Stimulated activated CD4-positive, alpha-beta T cell treated with anti-CD3 and anti-CD28 coated beads, Interleukin-1b, Interleukin-23, amount 100 ng/mL, for 1 hour (primary cell): ENCODE data around the gene ARHGEF7.

Source experiments
- DNase-seq, 2 donors: peaks; one replicate each; pipeline ENCODE4 v3.0.0-alpha.2; 2020; ENCODE audit warnings: low read depth in 2 of 2

Gene ARHGEF7

DNA sequence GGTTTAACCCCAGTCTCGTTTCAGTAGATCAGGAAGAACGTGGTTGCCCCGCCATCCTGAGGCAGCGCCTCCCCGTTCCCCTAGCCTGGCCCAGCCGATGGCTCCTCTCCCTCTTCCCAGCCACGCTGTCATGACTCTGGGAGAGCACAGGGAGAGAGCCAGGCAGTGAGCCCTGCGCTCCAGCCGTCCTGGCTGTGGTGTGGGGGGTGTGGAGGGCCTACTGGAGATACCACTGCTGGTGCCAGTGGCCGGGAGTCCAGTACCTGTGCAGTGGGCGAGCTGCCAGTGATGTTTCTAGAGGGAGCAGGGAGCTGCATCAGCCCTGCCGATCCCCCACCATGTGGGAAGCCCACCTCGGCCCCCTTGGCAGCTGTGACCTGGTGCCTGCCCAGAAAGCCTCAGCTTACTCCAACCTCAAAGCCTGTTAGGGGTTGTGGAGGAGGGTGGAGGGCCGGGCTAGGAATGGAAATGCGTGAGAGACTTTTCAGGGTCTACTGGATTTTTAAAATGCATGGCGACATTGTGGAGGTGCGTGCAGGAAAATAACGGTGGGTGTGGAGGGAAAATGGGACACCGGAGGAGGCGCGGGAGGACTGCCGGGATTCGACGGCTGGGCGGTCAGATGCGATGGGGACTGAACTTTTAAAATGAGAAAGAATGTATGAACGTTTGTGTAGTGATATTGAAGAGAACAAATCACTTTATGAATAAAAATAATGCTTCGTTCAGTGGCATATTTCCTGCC is 210.2 kb downstream of the ARHGEF7 start:
- no peak for DNase-seq

DNA sequence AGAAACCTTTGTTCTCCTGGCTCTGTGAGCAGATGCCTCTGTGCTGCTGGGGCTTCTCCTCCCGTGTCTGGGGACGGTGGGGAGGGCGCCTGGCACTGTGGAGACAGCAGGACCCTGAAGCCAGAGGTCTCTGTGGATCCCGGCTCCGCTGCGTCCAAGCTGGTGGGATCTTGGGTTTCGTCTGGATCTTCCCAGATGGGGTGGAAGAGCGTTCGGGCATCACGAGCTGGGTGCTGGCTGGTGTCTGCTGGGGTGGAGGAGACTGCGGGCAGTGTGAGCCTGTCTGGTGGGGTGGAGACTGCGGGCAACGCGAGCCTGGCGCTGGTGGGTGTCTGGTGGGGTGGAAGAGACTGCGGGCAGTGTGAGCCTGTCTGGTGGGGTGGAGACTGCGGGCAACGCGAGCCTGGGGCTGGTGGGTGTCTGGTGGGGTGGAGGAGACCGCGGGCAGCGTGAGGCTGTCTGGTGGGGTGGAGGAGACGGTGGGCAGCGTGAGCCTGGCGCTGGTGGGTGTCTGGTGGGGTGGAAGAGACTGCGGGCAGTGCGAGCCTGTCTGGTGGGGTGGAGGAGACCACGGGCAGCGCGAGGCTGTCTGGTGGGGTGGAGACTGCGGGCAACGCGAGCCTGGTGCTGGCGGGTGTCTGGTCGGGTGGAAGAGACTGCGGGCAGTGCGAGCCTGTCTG is 211.0 kb downstream of the ARHGEF7 start:
- DNase-seq = no peak

DNA sequence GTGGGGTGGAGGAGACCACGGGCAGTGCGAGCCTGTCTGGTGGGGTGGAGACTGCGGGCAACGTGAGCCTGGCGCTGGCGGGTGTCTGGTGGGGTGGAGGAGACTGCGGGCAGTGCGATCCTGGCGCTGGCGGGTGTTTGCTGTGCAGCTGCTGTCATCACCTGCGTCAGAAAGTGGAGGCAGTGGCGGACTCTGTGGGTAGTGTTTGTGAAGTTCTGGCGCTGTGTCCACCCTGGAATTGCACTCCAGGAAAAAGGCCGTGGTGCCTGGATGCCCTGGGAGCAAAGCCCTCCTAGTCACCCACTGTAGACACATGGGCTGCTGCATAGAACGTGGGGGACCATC is 211.5 kb downstream of the ARHGEF7 start:
- DNase-seq = no peak

DNA sequence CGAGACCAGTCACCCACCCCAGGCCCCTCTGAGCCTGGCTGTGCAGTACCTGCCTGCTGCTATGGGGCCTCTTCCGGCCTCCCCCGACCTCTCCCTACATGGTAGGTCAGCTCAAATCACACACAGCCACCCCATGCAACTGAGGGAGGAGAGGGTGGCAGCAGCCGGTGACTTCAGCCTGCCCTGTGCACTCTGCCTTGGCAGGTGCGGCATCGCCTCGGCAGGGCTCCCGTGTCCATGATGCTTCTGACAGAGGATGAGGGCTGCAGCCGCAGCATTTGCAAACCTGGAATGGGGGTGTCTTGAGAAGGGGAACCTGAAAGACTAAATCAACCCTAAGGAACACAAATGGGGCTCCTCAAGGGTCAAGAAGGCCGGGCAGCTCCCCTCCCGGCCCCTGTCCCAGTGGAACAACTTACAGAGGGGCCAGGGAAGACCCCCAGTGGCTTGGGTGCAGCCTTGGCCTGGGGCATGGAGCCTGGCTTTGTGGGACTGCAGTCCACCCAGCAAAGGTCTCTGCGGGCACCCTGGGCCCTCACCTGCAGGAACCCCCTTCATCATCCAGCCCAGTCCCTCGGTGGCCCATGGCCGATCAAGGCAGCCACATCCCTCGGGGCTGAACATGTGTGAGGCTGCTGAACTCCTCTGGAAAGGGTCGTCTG is 212.0 kb downstream of the ARHGEF7 start:
- no peak for DNase-seq

DNA sequence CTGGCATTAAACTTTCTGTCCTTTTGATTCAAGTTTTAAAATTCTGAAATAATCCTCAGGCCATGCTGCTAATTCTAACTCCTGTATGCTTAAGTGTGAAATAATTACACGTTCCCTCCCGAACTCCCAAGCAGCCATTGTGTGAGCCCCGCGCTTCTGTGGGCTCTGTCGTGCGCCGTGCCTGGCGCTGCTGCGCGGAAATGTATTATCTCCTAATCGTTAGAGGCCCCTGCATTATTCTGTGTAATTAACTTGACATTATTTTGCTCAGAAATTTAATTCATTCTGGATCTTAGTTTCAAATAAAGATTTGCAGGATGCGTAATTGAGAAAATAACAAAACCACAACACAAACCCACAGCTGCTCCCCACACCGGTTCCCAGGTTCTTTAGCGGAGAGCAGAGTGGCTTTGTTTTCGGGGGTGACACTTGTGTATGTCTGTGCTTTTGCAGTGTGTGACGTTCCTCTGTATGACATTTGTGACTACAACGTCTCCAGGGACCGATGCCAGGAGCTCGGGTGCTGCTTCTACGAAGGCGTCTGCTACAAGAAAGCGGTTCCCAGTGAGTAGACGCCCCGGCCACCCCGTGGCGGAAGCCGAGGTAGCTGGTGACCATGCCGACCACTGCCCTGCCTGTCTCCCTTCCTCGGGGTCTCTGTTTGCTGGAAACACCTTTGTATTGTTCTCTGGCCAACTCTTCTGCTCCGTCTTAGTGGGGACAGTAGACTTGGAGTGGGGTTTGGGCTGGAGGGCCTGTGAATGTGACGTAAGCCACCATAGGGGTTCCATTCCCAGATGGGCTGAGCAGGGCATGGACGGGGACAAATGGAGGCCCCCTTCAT is 212.8 kb downstream of the ARHGEF7 start:
- no peak for DNase-seq

DNA sequence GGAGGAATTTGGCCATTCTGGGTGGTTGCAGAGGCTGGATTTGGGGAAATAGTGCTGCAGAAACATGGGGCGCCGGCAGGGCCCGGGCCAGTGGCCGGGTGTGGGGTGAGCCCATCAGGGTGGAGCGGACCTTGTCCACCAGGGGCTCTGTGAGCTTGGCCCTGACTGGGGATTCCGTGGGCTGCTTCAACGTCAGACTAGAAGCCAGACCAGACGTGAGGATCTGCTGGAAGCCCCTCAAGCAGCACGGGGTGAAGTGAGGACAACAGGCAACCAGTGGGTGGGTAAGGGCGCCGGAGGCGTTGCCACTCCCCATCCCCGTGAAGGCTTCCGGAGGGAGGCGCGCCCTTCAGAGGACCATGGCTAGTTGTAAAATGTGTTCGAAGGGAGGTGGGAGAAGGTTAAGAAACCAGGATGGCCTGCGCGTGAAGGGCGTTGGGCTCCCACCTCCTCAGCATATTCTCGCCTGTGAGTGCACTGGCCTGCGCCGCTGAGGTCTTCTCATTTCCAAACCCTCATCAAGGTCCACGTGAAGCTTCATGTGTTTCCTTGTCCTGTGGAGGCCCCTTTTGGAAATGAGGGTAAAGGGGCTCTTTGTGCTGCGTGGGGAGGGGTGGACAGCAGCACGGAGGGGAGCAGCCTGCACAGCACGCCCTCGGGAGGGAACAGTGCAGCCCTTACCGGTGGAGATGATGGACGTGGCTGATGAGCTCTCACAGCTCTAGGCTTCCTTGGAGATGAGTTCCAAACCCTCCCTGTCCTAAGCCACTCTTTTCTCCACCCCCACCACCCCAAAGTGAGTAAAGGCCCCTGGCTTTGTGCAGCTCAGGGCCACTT is 213.7 kb downstream of the ARHGEF7 start:
- DNase-seq = no peak

DNA sequence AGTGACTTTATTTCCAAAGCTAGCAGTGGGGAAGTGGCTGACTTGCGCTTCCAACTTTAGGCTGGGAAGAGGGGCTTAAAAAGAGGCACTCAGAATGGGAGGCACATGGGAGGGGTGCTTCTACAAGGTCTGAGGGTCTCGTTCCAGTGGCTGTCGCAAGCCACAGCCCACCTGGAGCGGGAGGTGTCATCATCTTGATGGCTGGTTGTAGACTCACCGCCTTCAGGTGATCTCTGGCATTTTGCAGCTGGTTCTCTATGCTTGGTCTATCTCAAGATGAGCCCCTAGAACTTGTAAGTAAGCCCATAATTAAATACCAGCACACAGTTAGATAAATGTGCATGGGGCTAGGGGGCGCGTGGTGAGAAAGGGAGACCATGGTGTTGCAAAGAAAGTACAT is 214.5 kb downstream of the ARHGEF7 start:
- no peak for DNase-seq

DNA sequence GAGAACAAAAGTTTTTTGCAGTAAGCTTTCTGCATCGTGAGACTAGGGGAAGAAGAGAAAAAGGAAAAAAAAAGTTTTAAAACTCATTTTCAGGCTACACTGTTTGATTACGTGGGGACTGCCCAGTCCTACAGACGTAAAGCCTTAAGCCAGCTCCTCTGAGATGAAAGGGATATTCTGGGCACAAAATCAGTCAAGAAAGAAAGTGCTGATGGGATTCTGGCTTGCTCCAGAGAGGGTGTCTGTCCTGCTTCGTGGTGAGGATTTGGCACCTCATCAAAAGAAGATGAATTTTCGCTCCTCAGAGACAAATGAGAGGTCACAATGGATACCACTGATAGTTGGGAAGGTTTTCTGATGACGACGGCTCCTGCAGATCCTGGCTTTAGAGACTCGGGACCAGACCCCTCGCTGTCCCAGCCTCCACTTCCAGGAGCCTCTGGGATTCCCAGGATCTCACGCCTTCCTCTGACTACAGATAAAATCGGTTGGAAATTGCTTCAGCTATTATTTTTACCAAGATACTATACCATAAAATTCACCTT is 215.0 kb downstream of the ARHGEF7 start:
- DNase-seq = no peak

DNA sequence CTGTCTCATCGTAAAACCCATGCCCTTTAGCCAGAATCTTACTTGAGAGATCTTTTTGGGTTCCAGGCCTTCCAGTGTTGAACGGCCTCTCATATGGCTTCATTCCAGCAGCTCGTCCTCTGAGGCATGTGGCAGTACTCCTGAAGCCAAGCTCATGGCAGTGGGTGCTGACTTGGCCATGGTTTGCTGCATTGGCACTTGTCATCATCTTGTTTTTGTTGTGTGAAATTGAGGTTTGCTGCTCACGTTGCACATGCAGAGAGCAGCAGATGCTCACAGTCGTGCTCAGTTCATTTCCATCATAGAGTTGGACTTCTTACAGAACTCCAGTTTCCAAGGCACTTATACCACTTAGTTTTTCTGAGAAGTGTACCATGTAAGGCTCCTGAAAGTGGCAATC is 220.2 kb downstream of the ARHGEF7 start:
- no peak for DNase-seq

DNA sequence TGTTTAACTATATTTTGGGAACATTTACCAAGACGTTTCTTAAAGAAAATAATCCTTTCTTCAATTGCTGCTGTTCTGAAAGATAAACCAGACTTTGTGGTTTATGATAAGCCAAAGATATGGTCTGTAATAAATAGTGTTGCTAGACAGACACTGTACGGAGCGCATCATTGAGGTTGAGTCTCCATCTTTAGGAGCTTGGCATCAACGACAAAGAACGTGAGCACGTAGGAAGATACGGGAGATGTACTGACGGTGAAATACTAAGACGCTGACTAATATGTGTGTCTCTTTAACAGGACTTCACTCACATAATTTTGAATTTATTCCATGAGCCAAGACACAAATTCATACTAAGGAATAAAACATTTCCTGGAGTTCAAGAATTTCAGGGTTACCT is 221.6 kb downstream of the ARHGEF7 start:
- no peak for DNase-seq

DNA sequence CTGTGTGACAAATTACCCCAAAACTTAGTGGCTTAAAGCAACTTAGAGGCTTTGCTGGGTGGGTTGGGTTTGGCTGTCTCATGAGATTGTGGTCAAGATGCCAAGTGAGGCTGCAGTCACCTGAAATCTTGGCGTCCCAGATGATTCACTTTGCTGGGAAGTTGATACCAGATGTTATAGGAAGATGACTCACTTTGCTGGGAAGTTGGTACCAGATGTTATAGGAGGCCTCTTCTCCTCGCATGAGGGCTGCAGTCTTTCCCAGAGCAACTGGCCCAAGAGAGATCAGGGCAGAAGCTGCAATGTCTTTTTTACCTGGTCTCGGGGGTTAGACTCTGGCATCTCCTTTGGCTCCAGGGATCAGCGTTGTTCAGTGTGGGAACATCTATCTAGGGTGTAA is 222.1 kb downstream of the ARHGEF7 start:
- no peak for DNase-seq

DNA sequence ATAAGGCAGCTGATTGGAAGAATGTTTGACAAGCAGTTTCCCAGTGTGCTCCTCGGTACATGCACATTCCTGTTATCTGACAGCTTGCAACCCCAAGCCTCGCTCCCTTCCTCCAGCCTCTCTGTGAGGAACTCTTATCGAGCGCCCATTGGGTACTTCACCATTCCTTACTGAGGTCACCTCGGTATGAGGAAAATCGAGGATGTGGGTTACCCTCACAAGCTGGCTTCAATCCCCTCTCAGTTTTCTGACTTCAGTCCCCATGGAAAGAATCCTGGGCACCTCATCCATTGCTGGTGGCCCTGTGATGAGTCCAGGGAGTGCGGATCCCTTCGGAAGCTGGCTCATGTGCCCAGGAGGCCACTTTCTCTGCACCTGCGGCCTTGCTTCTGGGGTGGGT is 222.6 kb downstream of the ARHGEF7 start:
- no peak for DNase-seq

DNA sequence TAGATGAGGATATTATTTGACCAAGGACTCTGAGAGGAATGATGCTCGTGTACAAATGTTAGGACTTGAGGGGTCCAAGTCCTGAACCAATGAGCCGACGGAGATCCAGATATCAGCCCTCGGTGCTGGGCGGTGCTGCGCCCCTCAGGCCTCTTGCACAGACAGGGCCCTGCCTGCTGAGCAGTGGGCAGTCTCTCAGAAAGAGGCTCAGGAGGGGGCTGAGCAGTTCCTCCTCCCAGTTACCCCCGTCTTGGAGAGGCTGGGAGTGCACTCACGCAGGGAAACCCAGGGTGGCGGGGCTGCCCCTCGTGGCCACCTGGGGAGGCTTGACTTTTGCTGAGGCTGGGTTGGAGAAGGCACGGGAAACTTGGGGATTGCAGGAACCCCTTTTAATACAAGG is 223.7 kb downstream of the ARHGEF7 start:
- DNase-seq = no peak

DNA sequence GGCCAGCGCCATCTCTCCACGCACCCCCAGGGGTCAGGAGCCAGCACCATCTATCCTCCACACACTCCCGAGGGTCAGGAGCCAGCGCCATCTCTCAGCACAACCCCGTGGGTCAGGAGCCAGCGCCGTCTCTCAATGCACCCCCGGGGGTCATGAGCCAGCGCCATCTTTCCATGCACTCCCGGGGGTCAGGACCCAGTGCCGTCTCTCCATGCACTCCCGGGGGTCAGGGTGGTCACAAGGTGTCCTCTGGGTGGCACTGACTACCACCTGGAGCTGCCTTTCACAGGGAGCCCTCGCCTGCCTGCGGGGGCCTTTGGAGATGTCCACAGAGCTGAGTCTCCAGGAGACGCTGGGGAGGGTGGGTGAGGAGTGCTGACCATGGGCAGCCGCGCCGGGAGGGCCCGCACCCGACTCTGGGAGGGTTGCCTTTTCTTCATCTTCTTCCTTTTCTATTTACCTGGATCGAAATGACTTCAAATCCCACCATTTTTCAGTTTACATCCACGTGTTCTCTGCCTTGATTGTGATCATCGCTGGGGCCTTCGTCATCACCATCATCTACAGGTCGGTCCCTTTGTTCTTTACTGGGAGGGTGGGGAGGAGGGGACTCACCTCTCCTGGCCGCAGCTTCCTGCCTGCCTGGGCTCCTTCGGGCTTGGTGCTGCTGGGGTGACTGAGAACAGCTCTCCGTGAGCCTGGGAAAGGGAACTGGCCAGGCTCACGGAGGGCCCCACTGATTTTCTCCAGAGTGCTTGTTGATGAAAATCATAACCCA is 224.4 kb downstream of the ARHGEF7 start:
- no peak for DNase-seq

DNA sequence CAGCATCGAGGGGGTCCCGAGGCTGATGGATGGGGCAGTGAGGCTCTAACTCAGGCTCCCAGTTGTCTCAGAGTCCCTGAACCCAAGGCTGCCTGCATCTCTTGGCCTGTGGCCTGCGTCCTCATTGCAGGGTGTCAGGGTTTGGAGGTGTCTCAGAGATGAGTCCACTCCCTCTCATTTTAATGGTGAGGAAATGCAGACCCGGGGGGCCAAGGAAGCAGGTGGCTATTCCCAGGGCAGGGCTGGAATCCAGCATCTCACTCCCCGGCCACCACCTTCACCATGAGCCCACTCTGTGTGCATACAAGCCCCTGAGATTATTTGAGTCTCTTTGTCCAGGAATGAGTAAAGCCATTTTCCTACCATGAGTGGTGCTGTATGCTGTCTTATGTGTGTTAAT is 226.8 kb downstream of the ARHGEF7 start:
- DNase-seq = no peak

DNA sequence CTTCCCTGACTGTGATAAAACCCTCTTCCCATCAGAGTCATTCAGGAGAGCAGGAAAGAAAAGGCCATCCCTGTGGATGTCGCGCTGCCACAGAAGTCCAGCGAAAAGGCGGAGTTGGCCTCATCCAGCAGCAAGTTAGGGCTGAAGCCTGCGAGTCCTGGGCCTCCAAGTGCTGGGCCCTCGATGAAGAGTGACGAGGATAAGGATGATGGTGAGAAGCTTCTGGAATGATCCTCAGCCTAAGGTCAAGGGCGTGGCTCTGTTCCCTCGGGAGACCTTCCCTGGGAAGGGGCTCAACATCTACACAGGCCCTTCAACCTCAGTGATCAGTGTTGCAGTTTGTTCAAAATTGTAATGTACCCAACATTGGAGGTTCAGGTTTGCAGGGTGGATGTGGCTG is 227.6 kb downstream of the ARHGEF7 start:
- DNase-seq = no peak

DNA sequence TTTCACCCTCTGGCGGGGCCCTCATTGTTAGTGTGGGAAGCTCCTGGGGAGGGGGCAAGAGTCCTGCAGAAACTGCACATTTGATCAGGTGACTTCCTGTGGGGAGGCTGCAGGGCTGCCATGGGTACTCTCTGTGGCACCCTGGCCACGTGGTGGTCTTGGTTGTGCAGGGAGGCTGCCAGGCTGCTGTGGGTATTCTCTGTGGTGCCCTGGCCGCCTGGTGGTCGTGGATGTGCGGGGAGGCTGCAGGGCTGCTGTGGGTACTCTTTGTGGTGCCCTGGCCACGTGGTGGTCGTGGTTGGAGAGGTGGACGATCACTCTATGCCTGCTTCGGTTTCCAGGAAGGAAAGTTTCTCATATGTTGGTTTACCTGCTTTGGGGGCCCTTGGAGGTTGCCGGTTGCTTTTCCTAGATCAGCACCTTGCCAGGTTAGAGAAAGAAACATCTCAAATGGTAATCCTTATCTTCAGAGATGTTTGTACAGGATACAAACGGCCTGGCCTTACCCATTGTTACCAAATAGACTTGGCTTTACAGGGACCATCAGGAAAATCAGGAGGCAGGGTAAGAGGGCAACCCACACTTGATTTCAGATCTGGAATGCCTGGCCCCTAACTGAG is 228.2 kb downstream of the ARHGEF7 start:
- DNase-seq = no peak

DNA sequence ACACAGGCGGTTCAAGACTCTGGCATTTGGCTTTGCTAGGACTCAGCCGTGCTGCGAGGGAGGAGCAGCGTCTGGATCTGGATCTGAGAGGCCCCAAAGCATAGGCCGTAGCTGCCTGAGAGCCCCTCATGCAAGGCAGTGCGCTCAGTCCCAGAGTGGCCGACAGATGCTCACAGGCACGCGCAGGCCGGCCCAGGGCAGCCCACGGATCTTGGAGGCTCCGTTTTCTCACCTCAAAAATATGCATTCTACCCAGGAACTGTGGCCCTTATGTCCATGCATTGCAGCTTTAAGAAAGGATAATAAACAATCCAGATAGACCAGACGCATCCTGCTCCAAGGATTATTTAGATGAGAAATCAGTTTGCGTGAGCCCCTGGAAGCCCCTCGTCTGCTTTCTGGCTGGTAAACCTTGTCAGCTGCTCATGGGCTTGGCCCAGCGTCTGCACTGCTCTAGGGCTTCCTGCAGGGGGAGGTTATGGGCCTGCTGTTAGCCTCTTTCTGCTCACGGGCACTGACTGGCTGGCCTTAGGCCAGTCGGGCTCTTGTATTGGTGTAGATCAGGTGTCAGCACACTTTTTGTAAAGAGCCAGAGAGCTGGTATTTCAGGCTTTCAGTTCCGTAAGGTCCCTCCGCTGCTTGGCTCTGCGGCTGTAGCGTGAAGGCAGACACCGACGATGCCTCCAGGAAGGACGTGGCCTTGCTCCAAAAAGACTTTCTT is 229.5 kb downstream of the ARHGEF7 start:
- no peak for DNase-seq

DNA sequence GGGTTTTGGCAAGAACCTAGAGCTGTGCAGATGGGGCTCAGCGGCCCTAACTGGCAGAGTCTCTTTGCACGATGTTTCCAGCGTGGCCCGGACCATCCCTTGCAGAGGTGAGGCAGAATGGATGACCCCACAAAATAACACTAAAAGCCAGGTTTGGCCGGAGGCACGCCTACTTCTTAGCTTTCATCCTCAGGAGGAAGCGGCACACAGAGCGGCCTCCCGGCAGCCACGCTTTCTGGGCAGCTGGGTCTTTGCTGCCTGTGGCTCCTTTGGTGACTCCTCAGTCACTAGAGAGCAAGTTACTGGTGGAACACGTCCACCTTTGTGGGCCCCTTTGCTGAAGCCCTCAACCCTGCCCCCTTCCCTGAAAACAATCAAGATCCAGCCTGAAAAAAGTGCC is 230.6 kb downstream of the ARHGEF7 start:
- DNase-seq = no peak
